ENCODE measurements around the gene PPP6R2. TPM values are rescaled to one million over a fixed set of nuclear protein-coding genes. Genes with fewer than 3 reads are reported as not detected.

PPP6R2 gene
- total RNA-seq, 1 donor from 2014 or later = 45.2 TPM

DNA sequence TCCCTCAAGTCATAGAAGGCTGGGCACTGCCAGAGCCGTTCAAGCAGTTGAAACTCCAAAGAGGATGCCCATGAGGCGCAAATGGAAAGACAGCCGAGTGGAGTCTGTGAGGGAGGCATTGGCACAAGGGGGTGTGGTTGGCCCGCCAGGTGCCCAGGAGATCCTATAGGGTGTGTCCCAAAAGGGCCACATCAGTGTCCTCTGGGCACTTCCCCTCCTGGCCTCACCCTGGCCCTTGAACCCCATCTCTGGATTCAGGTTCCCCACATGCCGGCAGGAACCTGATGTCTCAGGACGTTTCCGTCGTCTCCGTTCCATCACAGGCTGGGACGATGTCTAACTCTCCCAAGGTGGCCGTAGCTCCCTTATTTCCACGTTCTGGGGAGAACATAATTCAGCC, 77.5 kb downstream of the PPP6R2 start:
- TF ChIP-seq, protein P1, sequence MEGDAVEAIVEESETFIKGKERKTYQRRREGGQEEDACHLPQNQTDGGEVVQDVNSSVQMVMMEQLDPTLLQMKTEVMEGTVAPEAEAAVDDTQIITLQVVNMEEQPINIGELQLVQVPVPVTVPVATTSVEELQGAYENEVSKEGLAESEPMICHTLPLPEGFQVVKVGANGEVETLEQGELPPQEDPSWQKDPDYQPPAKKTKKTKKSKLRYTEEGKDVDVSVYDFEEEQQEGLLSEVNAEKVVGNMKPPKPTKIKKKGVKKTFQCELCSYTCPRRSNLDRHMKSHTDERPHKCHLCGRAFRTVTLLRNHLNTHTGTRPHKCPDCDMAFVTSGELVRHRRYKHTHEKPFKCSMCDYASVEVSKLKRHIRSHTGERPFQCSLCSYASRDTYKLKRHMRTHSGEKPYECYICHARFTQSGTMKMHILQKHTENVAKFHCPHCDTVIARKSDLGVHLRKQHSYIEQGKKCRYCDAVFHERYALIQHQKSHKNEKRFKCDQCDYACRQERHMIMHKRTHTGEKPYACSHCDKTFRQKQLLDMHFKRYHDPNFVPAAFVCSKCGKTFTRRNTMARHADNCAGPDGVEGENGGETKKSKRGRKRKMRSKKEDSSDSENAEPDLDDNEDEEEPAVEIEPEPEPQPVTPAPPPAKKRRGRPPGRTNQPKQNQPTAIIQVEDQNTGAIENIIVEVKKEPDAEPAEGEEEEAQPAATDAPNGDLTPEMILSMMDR (IDR thresholded peaks at IDR 0.05; ENCODE audit: insufficient read depth, low read length, poor library complexity, severe bottlenecking) = no peak
- Histone ChIP-seq H3K4me3 (ENCODE audit: low read depth, low read length) (no peak overlapping the region), H3K36me3 (ENCODE audit: control insufficient read depth, insufficient read depth, low read length) (peaks cover 7% of the 10 kb centered on the region), H3K27me3 (ENCODE audit: control insufficient read depth, insufficient read depth, low read length) (no peaks in the 10 kb centered on the region)
- DNase-seq (ENCODE audit: low read depth) = no peak

DNA sequence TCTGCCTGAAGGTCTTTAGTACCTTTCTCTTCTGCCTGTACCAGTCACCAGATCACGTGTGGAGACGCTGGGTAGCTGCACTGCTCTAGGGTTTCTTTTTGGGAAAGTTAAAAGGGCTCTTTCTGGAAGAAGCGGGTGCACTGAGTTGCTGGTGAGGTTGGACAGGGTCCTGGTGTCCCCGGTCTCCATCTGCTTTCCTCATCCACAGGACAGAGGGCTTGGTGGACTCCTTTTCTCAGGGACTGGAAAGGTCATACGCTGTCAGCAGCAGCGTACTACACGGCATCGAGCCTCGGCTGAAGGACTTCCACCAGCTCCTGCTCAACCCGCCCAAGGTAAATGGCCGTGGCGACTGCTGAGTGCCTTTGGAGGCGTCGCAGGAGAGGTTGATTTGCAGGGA, 78.9 kb downstream of the PPP6R2 start:
- no peak for DNase-seq (ENCODE audit: low read depth)
- no peak overlapping the region for H3K4me3 ChIP-seq (ENCODE audit: low read depth, low read length)
- no peaks in the 10 kb centered on the region for H3K27me3 ChIP-seq (ENCODE audit: control insufficient read depth, insufficient read depth, low read length)
- H3K36me3 ChIP-seq (ENCODE audit: control insufficient read depth, insufficient read depth, low read length) = peaks cover 7% of the 10 kb centered on the region
- TF ChIP-seq, protein P1 (IDR thresholded peaks at IDR 0.05; ENCODE audit: insufficient read depth, low read length, poor library complexity, severe bottlenecking) = no peak

DNA sequence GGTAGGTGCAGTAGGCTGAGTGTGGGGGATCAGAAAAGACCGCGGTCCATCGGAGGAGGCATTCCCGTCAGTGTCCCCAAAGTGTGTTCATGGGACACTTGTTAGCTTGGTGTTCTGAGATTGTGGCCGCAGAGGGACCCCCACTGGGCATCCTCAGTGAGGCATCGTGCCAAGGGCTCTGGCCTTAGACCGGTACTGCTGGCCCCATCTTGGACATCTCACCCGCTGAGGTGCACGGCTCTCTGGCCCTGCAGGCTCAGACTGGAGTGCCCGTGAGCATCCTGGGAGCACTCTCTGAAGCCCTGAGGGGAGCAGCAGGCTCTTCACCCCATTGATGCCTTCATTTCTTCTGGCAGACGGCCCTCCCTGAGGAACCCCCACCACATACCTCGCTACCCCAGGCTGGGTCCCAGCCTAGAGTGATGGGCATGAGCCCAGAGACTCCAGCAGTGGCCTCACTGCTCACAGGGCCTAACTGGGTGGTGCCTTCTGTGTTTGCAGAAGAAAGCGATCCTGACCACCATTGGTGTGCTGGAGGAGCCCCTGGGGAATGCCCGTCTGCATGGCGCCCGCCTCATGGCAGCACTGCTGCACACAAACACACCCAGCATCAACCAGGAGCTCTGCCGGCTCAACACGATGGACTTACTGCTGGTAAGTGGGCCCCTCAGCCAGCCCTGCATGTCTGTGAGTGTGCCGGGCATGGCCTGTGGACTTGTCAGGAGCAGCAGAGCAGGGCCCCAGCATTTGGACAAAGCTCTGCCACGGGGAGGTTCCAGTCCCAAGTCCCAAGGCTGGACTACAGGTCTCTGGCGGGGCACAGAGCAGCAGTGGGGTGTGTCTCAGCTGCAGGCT, 80.1 kb downstream of the PPP6R2 start:
- TF ChIP-seq, protein P1 (IDR thresholded peaks at IDR 0.05; ENCODE audit: insufficient read depth, low read length, poor library complexity, severe bottlenecking) = no peak
- Histone ChIP-seq H3K36me3 (ENCODE audit: control insufficient read depth, insufficient read depth, low read length) (peaks cover 4% of the 10 kb centered on the region), H3K4me3 (ENCODE audit: low read depth, low read length) (no peak overlapping the region), H3K27me3 (ENCODE audit: control insufficient read depth, insufficient read depth, low read length) (no peaks in the 10 kb centered on the region)
- no peak for DNase-seq (ENCODE audit: low read depth)

DNA sequence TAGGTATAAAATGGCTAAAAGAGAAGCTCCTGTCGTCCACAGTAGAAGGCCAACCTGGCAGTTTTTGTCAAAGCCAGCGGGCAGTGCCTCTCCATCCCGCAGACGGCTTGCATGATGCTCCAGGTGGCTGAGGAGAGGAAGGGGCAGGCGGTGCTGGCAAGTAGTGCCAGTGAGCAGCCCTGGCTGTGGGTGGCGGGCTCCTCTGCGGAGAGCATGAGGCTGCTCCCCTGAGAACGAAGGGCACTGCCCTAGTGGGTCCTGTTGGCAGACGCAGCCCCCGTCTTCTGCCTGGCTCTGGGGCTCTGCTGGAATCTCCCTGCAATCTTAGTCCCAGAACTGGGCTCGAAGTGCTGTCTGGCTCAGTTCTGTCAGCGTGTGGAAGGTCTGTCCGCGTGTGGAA, 80.8 kb downstream of the PPP6R2 start:
- no peak overlapping the region for H3K4me3 ChIP-seq (ENCODE audit: low read depth, low read length)
- no peak for DNase-seq (ENCODE audit: low read depth)
- TF ChIP-seq, protein P1 (IDR thresholded peaks at IDR 0.05; ENCODE audit: insufficient read depth, low read length, poor library complexity, severe bottlenecking) = no peak
- peaks cover 4% of the 10 kb centered on the region for H3K36me3 ChIP-seq (ENCODE audit: control insufficient read depth, insufficient read depth, low read length)
- H3K27me3 ChIP-seq (ENCODE audit: control insufficient read depth, insufficient read depth, low read length) = no peaks in the 10 kb centered on the region

DNA sequence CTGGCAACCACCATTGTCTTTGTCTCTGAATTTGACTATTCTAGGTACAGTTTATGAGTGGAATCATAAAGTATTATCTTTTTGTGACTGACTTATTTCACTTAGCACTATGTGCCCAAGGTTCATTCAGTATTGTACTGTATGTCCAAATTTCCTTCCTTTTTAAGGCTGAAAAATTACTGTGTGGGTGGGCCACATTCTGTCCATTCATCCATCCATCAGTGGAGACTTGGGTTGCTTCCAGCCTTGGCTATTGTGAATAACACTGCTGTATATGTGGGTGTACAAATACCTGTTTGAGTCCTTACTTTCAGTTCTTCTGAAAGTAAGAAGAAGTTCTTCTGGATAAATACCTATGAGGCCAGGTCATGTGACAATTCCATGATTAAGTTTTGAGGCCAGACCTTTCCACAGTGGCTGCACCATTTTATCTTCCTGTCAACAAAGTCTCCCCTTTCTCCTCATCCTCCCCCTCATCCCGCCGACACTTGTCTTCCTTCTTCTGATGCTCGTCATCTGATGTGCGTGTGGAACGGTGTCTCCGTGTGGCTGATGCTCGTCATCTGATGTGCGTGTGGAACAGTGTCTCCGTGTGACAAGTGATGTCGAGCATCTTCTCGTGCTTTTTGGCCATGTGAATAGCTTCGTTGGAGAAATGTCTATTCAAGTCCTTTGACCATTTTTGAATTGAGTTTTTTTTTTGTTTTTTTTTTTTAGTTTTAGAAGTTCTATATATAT, 82.2 kb downstream of the PPP6R2 start:
- peaks cover 6% of the 10 kb centered on the region for H3K36me3 ChIP-seq (ENCODE audit: control insufficient read depth, insufficient read depth, low read length)
- DNase-seq (ENCODE audit: low read depth) = no peak
- no peaks in the 10 kb centered on the region for H3K27me3 ChIP-seq (ENCODE audit: control insufficient read depth, insufficient read depth, low read length)
- TF ChIP-seq, protein P1 (IDR thresholded peaks at IDR 0.05; ENCODE audit: insufficient read depth, low read length, poor library complexity, severe bottlenecking) = no peak
- H3K4me3 ChIP-seq (ENCODE audit: low read depth, low read length) = no peak overlapping the region

Measured in kidney epithelial cell (primary cell).